Right ventricle myocardium superior (tissue), 1 donor: ENCODE results near the gene TUT7. TPM values are rescaled to one million over a fixed set of nuclear protein-coding genes. Genes with fewer than 3 reads are reported as not detected.
"Not testable (repeated sequence)": the region's sequence is repeated elsewhere in the genome, so short reads cannot be mapped to it uniquely, and the experiment has no call there.

Source experiments
- ATAC-seq: fragments of 200-7000 bp; cut with Tn5 transposase; one replicate; pipeline ENCODE4 v1.9.1; 2020; ENCODE audit warnings: mild to moderate bottlenecking; ENCODE audit not compliant: poor library complexity
- DNase-seq: peaks from one replicate; pipeline ENCODE4 v3.0.0-alpha.2; 2020
- intact Hi-C: fragments of 100-400 bp; cut with DNase I; formaldehyde crosslinking; loops from one replicate; pipeline ENCODE4 v1.11.2; 2022
- long read RNA-seq: library from polyadenylated mRNA; unstranded; transcript quantifications from one replicate; pipeline ENCODE4 v2.0.0, GENCODE V29; 2021
- total RNA-seq: library from RNA; stranded (reverse); fragmentation: NEBNext Ultra II Directional; extraction: Animal tissue kit (Norgen Biotek cat#: 25700); gene quantifications from one replicate; pipeline ENCODE4 v1.2.1, GENCODE V29; 2021
- donor health status: DM: no; HTN: yes; CAD: no; lungs with severe emphysema.

TUT7 gene, protein sequence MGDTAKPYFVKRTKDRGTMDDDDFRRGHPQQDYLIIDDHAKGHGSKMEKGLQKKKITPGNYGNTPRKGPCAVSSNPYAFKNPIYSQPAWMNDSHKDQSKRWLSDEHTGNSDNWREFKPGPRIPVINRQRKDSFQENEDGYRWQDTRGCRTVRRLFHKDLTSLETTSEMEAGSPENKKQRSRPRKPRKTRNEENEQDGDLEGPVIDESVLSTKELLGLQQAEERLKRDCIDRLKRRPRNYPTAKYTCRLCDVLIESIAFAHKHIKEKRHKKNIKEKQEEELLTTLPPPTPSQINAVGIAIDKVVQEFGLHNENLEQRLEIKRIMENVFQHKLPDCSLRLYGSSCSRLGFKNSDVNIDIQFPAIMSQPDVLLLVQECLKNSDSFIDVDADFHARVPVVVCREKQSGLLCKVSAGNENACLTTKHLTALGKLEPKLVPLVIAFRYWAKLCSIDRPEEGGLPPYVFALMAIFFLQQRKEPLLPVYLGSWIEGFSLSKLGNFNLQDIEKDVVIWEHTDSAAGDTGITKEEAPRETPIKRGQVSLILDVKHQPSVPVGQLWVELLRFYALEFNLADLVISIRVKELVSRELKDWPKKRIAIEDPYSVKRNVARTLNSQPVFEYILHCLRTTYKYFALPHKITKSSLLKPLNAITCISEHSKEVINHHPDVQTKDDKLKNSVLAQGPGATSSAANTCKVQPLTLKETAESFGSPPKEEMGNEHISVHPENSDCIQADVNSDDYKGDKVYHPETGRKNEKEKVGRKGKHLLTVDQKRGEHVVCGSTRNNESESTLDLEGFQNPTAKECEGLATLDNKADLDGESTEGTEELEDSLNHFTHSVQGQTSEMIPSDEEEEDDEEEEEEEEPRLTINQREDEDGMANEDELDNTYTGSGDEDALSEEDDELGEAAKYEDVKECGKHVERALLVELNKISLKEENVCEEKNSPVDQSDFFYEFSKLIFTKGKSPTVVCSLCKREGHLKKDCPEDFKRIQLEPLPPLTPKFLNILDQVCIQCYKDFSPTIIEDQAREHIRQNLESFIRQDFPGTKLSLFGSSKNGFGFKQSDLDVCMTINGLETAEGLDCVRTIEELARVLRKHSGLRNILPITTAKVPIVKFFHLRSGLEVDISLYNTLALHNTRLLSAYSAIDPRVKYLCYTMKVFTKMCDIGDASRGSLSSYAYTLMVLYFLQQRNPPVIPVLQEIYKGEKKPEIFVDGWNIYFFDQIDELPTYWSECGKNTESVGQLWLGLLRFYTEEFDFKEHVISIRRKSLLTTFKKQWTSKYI (N-terminal part only)
- total RNA-seq, result 12.3 TPM
- long read RNA-seq, full-length matches to known transcripts, result 1 of 7 reads
- long read RNA-seq, partial matches to known transcripts, result 1 of 7 reads
- long read RNA-seq, other reads (novel, unspliced or antisense), result 5 of 7 reads

GRCh38 chr9:86354011-86354817 lies at the start of gene TUT7:
Gene TUT7 (minus strand): TSS chr9:86354410. CDS start chr9:86353199, 1,211 bp downstream.
- intact Hi-C loops, result no loop called here
- ATAC-seq (peak; percentile 99), DNase-seq (peak; percentile 97)

DNA sequence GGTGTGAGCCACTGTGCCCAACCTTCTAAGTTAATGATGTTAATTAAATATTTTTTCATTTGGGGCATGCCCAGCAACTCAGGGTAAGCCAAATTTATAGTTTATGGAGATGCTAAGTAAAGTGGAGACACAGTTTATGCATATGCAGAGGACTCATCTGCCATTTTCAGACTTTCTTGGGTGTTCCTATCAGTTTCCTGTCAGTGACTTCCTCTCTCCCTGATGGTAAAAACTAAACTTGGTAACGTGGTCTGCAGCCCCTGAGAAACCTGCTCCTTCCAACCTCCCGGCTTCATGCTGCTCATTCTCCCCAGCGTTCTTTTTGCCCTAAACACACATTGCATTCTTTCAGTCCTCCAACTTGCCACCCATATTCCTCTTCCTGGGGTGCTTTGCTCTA lies 48.4 kb upstream of the TUT7 start:
- DNase-seq (no peak), ATAC-seq (no peak)
- intact Hi-C loops, result no loop called here

GRCh38 chr9:86396412-86396811 lies 42.2 kb upstream of the TUT7 start:
- DNase-seq (no peak), ATAC-seq (no peak)
- intact Hi-C loops, result no loop called here

DNA sequence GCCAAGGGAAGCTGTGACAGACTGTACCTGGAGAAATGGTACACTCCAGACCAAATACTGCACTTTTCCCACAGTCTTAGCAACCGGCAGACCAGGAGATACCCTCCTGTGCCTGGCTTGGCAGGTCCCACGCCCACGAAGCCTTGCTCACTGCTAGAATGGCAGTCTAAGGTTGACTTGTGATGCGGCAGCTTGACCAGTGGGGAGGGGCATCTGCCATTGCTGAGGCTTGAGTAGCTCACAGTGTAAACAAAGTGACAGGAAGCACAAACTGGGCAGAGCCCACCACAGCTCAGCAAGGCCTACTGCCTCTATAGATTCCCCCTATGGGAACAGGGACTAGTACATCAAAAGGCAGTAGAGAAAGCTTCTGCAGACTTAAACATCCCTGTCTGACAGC lies 36.0 kb upstream of the TUT7 start:
- ATAC-seq, DNase-seq, intact Hi-C loops: not testable (repeated sequence)

DNA sequence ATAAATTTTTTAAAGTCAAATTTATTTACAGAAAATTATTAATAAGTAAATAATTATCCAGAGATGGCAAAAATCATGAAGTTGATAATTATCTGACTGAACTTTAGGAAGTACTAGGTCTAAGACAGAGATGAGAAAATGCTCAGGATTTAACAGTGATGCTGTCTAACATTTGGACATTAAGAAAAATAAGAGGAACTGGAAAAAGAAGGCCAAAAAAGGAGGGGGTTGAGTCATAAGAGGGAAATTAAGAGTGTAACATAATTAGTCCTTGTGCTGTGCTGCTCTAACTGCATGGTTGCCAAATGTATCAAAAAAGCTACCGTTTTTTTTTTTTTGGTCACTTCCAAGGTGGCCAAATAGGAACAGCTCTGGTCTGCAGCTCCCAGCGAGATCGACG lies 35.4 kb upstream of the TUT7 start:
- no peak for ATAC-seq
- intact Hi-C loops, result no loop called here
- DNase-seq, result no peak

- intact Hi-C loops, result no loop called here
- ATAC-seq (no peak), DNase-seq (no peak)
These were observed 33.2 kb upstream of the TUT7 start for GRCh38 chr9:86387376-86387775.

GRCh38 chr9:86383000-86383399 lies 28.8 kb upstream of the TUT7 start:
- ATAC-seq, intact Hi-C loops, DNase-seq: not testable (repeated sequence)

- intact Hi-C loops, result no loop called here
- ATAC-seq (no peak), DNase-seq (no peak)
These were observed 21.8 kb upstream of the TUT7 start for GRCh38 chr9:86376016-86376415.

- intact Hi-C loops, result no loop called here
- no peak for DNase-seq
- ATAC-seq, result no peak
These were observed 15.6 kb upstream of the TUT7 start for GRCh38 chr9:86369810-86370209.

GRCh38 chr9:86368871-86369521 lies 14.8 kb upstream of the TUT7 start:
- peak; percentile 22 for ATAC-seq
- intact Hi-C loops, result no loop called here
- no peak for DNase-seq

GRCh38 chr9:86361176-86361575 lies 7.0 kb upstream of the TUT7 start:
- ATAC-seq (no peak), DNase-seq (no peak)
- intact Hi-C loops, result no loop called here

DNA sequence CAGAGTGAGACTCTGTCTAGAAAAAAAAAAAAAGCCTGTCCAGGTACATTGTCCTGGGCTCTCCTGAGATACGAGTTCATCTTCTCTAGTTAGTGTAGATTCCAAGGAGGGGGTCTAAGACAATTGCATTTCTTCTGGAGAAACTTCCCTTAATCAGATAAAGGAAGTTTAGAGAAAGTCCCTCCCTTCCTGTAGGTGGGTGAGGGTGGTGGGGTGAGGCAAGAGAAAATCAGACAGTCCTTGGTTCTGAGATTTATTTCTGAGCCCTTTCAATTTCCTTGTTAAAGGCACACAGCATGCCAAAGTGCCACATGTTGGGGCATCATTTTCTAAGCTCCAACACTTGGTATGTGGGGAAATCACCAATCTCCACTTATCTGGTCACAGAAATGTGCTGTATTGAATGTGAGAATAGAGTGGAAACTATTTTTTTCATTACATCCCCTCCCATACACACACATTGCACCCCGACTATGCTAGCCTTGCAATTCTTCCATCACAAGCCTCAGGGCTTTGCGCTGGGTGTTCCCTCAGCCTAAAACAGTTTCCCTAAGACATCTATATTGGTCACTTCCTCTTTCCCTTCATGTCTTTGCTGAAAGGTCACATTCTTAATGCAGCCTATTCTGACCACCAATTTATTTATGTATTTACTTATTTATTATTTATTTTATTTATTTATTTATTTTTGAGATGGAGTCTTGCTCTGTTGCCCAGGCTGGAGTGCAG lies 5.1 kb upstream of the TUT7 start:
- intact Hi-C loops, result no loop called here
- ATAC-seq, result no peak

DNA sequence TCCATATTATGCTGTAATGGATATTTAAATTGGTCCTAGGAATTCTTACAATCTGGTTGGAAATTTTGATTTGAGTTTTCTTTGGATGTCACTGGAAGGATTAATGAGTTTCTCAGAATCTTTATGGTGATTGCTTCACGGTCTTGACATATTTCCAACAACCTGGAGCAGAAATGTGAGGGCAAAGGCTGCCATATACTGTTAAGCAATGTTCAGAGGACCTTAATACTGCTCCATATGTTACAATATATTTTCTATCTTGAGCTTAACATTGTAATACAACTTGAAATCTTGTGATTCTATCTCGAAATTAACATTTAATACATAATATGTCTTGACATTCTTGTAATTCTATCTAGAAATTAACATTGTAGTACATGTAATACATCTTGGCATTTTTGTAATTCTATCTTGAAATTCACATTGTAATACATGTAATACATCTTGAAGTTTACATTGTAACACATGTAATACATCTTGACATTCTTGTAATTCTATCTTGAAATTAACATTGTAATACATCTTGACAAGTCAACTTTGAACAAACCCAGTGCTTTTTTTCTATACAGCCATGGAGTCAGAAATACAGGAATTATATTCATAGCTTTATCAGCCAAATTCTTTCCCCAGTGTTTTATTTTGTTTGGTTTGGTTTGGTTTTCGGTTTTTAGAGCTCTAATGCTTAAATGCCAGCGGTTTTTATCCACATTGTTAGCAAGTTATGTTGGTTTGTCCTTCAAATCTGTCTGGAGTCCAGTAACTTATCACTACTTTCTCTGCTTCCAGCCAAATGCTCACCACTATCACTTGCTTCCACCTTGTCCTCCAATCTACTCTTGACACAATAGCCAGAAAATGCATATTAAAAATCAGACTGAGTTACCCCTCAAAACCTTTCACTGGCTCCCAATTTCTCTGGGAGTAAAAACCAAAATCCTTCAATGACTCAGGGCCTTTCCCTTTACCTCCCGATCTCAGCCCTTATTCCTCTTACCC lies 3.0 kb upstream of the TUT7 start:
- intact Hi-C loops, result no loop called here
- ATAC-seq (no peak), DNase-seq (no peak)

More for the DNA sequence above, 5.1 kb upstream of the TUT7 start:
- DNase-seq, result peak; percentile 38

GRCh38 chr9:86355814-86356213 lies 1.6 kb upstream of the TUT7 start:
- no peak for ATAC-seq
- DNase-seq, result no peak

DNA sequence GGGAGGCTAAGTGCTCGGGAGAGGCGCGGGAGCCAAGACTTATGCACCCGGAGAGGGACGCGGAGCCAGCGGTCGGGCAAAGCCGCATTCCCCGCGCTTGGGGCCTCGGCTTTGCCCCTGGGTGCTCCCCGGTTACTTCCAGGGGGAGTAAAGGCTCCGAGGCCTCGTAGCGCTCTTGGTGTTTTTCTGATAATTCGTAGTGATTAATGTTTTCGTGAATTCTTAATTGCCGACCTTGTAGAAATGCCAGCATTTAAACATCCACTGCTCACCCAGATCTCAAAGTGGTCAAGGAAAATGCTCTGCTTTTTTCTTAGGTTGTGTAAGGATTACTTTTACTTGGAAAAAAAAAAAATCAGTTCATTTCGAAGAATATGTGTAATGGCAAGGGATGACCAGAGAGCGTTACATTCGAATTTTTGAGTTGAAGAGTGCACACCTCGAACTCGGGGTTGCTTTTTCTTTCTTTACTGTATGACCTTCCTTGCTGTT lies 654 bp upstream of the TUT7 start:
- ATAC-seq, result peak; percentile 79

More at GRCh38 chr9:86355814-86356213, 1.6 kb upstream of the TUT7 start:
- intact Hi-C loops, result no loop called here

GRCh38 chr9:86353655-86354010 lies 577 bp downstream of the TUT7 start:
- intact Hi-C loops, result no loop called here
- DNase-seq (peak; percentile 39), ATAC-seq (peak; percentile 3)

More for the DNA sequence above, 654 bp upstream of the TUT7 start:
- intact Hi-C loops, result no loop called here
- no peak for DNase-seq
